Measurements from ENCODE around the gene ZNF212. TPM values are rescaled to one million over a fixed set of nuclear protein-coding genes. Genes with fewer than 3 reads are reported as not detected.

The ZNF212 gene
- total RNA-seq, 1 donor from 2014 or later: 6.1 TPM

GRCh38 chr7:149282331-149282655 is 42.8 kb downstream of the ZNF212 start:
- DNase-seq (ENCODE audit: low read depth) (no peak), FAIRE-seq (no peak)
- H3K36me3 ChIP-seq (ENCODE audit: control insufficient read depth, insufficient read depth, low read length): peaks cover 13% of the 10 kb centered on the region
- H3K4me3 ChIP-seq (ENCODE audit: low read depth, low read length): no peak overlapping the region
- TF ChIP-seq CTCF (IDR thresholded peaks at IDR 0.05; ENCODE audit: insufficient read depth, low read length, severe bottlenecking): no peak
- no peaks in the 10 kb centered on the region for H3K27me3 ChIP-seq (ENCODE audit: control insufficient read depth, insufficient read depth, low read length)

- TF ChIP-seq CTCF (IDR thresholded peaks at IDR 0.05; ENCODE audit: insufficient read depth, low read length, severe bottlenecking): no peak
- FAIRE-seq: no peak
- no peak for DNase-seq (ENCODE audit: low read depth)
- Histone ChIP-seq H3K27me3 (ENCODE audit: control insufficient read depth, insufficient read depth, low read length) (no peaks in the 10 kb centered on the region), H3K4me3 (ENCODE audit: low read depth, low read length) (no peak overlapping the region), H3K36me3 (ENCODE audit: control insufficient read depth, insufficient read depth, low read length) (peaks cover 12% of the 10 kb centered on the region)
Observed at GRCh38 chr7:149283321-149283720, 43.9 kb downstream of the ZNF212 start.

GRCh38 chr7:149284343-149284742 is 44.9 kb downstream of the ZNF212 start:
- H3K27me3 ChIP-seq (ENCODE audit: control insufficient read depth, insufficient read depth, low read length): no peaks in the 10 kb centered on the region
- TF ChIP-seq CTCF (IDR thresholded peaks at IDR 0.05; ENCODE audit: insufficient read depth, low read length, severe bottlenecking): no peak
- FAIRE-seq (no peak), DNase-seq (ENCODE audit: low read depth) (no peak)
- no peak overlapping the region for H3K4me3 ChIP-seq (ENCODE audit: low read depth, low read length)
- H3K36me3 ChIP-seq (ENCODE audit: control insufficient read depth, insufficient read depth, low read length): peaks cover 6% of the 10 kb centered on the region

GRCh38 chr7:149284850-149285585 is 45.6 kb downstream of the ZNF212 start:
- H3K4me3 ChIP-seq (ENCODE audit: low read depth, low read length): peak overlapping the region; percentile 58
- DNase-seq (ENCODE audit: low read depth) (peak; percentile 81), FAIRE-seq (no peak)
- peak; percentile 32 for TF ChIP-seq CTCF (IDR thresholded peaks at IDR 0.05; ENCODE audit: insufficient read depth, low read length, severe bottlenecking)
- H3K36me3 ChIP-seq (ENCODE audit: control insufficient read depth, insufficient read depth, low read length): peaks cover 6% of the 10 kb centered on the region
- no peaks in the 10 kb centered on the region for H3K27me3 ChIP-seq (ENCODE audit: control insufficient read depth, insufficient read depth, low read length)

- DNase-seq (ENCODE audit: low read depth): no peak
- no peak for FAIRE-seq
- no peaks in the 10 kb centered on the region for H3K27me3 ChIP-seq (ENCODE audit: control insufficient read depth, insufficient read depth, low read length)
- peaks cover 5% of the 10 kb centered on the region for H3K36me3 ChIP-seq (ENCODE audit: control insufficient read depth, insufficient read depth, low read length)
- H3K4me3 ChIP-seq (ENCODE audit: low read depth, low read length): peak overlapping the region; percentile 58
- TF ChIP-seq CTCF (IDR thresholded peaks at IDR 0.05; ENCODE audit: insufficient read depth, low read length, severe bottlenecking): no peak
Observed at GRCh38 chr7:149285603-149286002, 46.2 kb downstream of the ZNF212 start.

Measured in bronchial epithelial cell (primary cell).